Type B pancreatic cell (in vitro differentiated cells): ENCODE results near the gene GTF2H2. TPM values are rescaled to one million over a fixed set of nuclear protein-coding genes. Genes with fewer than 3 reads are reported as not detected.
"Not testable (repeated sequence)": the region's sequence is repeated elsewhere in the genome, so short reads cannot be mapped to it uniquely, and the experiment has no call there.

Source experiments
- DNase-seq: peaks from one replicate; pipeline ENCODE4 v3.0.0; 2021; ENCODE audit warnings: mixed read lengths; ENCODE audit not compliant: unreplicated experiment; ENCODE audit errors: extremely low spot score
- H3K27ac Mint-ChIP-seq: 2 replicates; pipeline ENCODE4 v1.8.0; 2021; ENCODE audit warnings: mild to moderate bottlenecking, mixed read lengths
- H3K27me3 Mint-ChIP-seq: 2 replicates; pipeline ENCODE4 v1.8.0; 2021; ENCODE audit warnings: mixed read lengths
- H3K36me3 Mint-ChIP-seq: 2 replicates; pipeline ENCODE4 v1.8.0; 2021; ENCODE audit warnings: mixed read lengths
- H3K4me1 Mint-ChIP-seq: one replicate; pipeline ENCODE4 v1.8.0; 2021; ENCODE audit warnings: mixed read lengths; ENCODE audit not compliant: unreplicated experiment
- H3K4me3 Mint-ChIP-seq: 2 replicates; pipeline ENCODE4 v1.8.0; 2021; ENCODE audit warnings: mild to moderate bottlenecking, mixed read lengths
- H3K9me3 Mint-ChIP-seq: 2 replicates; pipeline ENCODE4 v1.8.0; 2021; ENCODE audit warnings: mixed read lengths
- total RNA-seq: library from RNA; stranded (reverse); gene quantifications from 2 replicates; pipeline ENCODE4 v1.2.1, GENCODE V29; 2021; ENCODE audit warnings: low replicate concordance
- TF ChIP-seq, protein P1 (sequence below): fragments of 200-600 bp; sonication (generic); conservative IDR thresholded peaks from 2 replicates; pipeline ENCODE4 v1.5.0; 2021; ENCODE audit warnings: antibody characterized with exemption, mild to moderate bottlenecking

GTF2H2 gene
- total RNA-seq, 1 donor from 2014 or later: 34.4 TPM

DNA sequence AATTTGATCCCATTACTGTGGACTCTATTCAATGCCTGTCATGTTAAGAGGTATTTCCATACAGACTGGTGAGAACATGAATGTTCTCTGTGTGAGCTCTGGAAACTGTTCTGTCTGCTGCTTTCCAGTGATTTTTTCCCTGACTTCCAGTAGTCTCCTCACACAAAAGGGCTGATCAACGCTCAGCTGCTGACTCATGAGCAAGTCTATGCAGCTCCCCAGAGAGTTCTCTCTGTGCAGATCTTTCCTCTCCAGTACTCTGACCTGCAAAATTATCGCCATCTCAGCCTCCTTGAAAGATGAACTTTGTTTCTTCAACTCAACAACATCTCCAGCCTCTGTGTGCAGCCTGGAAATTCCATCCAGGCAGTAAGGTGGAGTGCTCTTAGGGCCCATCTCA is 23.3 kb downstream of the GTF2H2 start:
- H3K4me3 Mint-ChIP-seq, DNase-seq, H3K27me3 Mint-ChIP-seq, H3K9me3 Mint-ChIP-seq, H3K4me1 Mint-ChIP-seq, H3K36me3 Mint-ChIP-seq, H3K27ac Mint-ChIP-seq: not testable (repeated sequence)

DNA sequence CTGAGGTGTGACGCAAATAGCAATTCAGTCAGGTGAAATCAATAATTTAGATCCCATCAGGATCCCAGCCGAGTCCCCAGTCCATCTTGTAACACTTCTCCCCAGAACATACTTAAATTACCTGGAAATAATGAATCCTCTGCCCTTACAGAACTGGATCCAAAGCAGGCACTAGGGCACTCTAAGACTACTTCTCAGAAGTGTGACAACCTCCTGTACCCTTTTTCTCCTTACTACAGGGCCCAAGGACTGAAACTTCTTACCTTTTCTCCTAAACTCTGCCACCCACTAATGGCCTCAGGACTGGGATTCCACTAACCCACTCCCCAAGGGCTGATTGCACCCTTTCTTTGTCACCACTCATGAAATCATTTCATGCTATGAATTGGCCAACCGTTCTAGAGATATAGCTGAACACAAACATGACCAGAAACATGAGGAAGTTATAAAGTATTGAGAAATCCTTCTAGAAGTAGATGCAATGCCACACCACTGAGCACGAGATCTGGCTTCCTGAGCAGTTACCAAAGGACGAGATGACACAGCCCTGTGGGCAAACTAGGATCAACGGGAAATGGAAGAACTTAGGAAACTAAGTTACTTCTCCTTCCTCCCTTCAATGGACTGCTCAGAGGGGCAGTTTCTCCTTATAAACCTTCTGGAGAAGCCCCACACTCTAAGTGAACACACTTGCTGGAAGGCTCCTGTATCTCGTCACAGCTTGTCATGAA is 36.3 kb downstream of the GTF2H2 start:
- not testable (repeated sequence) for DNase-seq, H3K27me3 Mint-ChIP-seq, H3K4me3 Mint-ChIP-seq, H3K27ac Mint-ChIP-seq, H3K4me1 Mint-ChIP-seq, H3K36me3 Mint-ChIP-seq, H3K9me3 Mint-ChIP-seq

DNA sequence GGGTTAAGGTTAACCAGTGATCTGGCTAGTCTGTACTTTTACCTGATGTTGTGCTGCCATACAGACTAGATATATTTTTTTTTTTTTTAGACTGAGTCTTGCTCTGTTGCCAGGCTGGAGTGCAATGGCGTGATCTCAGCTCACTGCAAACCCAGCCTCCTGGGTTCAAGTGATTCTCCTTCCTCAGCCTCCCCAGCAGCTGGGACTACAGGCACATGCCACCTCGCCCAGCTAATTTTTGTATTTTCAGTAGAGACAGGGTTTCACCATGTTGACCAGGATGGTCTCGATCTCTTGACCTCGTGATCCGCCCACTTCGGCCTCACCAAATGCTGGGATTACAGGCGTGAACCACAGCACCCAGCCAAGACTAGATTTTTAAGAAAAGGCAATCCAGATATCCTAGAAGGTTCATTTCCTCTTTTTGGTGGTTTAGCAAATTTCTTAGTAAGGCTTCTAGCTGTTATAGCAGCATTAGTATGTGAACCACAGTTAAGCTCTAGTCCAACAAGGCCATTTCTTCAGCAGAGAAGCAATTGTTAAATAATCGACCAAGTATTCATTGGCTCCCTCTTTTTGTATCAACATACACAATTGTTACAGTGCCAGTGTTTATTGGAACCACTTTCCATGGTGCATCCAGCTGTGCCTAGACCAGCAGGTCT is 42.1 kb downstream of the GTF2H2 start, which contains the start of gene NAIP:
NAIP (minus strand) TSS at position 51 of the 665 bp plus-strand sequence. CDS start 12,424 bp downstream, outside the sequence.
- H3K4me1 Mint-ChIP-seq, H3K36me3 Mint-ChIP-seq, H3K27me3 Mint-ChIP-seq, H3K27ac Mint-ChIP-seq, DNase-seq, H3K9me3 Mint-ChIP-seq, H3K4me3 Mint-ChIP-seq: not testable (repeated sequence)

DNA sequence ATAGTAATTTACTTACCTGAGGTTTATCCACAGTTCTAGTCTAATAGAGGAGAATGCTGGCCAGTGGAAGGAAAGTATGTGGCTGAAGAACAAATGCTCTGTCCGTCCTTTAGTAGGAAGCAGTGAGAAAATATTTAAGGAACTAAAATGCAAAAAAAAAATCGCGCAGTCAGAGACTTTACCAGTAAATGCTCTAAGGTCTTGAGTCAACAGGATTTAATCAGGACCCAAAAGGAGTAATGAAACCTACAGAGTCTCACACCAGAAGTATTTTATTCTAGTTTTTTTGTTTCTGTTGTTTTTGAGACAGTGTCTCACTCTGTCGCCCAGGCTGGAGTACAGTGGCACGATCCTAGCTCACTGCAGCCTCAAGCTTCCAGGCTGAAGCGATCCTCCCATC is 46.8 kb downstream of the GTF2H2 start:
- not testable (repeated sequence) for H3K9me3 Mint-ChIP-seq, H3K27ac Mint-ChIP-seq, H3K4me3 Mint-ChIP-seq, H3K27me3 Mint-ChIP-seq, DNase-seq, H3K4me1 Mint-ChIP-seq, H3K36me3 Mint-ChIP-seq

DNA sequence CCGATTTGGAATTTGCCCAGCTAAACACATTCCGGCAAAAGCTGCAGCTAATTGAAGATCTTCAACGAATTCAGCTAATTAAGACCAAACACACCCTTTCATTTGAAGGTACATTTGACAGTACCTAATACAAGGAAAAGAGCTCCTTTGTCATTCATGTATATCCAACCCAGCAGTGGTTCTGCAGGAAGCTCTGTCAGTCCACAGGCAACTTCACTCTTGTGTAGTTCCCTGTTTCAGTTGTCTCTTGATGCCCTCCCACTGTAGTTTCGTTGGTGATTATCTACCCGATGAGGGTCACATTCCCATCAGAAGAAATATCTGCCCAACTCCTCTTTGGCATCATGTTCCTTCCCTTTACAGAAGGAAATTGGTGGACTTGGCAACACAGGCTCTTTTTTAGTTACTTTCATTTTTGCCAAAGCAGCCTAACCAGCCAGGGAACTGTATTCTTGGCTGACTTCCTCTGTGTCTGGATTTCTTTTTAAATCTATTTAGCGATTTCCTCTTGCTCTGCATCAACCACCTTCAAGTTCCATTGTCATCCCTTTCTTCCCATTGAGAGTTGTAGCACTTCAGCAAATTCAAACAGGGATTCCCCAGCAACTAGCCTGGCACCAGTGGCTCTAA is 49.0 kb downstream of the GTF2H2 start:
- not testable (repeated sequence) for H3K27ac Mint-ChIP-seq, H3K4me1 Mint-ChIP-seq, DNase-seq, H3K9me3 Mint-ChIP-seq, H3K36me3 Mint-ChIP-seq, H3K4me3 Mint-ChIP-seq, H3K27me3 Mint-ChIP-seq

DNA sequence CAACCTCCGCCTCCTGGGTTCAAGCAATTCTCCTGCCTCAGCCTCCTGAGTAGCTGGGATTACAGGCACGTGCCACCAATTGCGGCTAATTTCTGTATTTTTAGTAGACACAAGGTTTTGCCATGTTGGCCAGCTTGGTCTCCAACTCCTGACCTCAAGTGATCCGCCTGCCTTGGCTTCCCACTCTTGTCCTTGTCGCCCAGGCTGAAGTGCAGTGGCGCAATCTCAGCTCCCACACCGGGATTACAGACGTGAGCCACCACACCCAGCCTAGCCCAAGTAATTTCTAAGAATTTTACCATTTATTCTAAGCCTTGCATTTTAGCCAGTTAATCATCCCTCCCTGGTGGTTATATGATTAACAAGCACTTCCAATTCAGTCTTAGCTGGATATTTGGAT is 53.3 kb downstream of the GTF2H2 start:
- no peaks in the 10 kb centered on the region for H3K36me3 Mint-ChIP-seq
- DNase-seq: no peak

DNA sequence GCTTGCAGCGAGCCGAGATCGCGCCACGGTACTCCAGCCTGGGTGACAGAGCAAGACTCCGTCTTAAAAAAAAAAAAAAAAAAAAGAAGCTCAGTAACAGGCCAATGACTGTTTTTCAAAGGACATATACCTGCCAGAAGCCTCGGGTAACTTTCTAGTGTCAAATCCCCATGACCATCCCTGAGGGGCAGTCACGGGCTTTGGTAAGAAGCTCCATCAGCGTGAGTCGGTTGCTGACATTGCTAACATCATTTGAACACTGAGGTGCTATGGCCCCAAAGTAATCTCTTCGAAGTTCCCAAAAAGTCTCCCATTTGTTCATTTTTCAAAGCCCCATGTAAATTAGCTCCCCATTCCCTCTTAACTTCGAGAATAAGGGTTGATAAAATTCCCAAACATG is 53.9 kb downstream of the GTF2H2 start:
- DNase-seq: no peak
- Mint-ChIP-seq H3K4me1 (no peaks in the 10 kb centered on the region), H3K27me3 (no peaks in the 10 kb centered on the region), H3K27ac (no peak overlapping the region), H3K9me3 (no peaks in the 10 kb centered on the region), H3K4me3 (no peak overlapping the region), H3K36me3 (no peaks in the 10 kb centered on the region)
- TF ChIP-seq, protein P1, sequence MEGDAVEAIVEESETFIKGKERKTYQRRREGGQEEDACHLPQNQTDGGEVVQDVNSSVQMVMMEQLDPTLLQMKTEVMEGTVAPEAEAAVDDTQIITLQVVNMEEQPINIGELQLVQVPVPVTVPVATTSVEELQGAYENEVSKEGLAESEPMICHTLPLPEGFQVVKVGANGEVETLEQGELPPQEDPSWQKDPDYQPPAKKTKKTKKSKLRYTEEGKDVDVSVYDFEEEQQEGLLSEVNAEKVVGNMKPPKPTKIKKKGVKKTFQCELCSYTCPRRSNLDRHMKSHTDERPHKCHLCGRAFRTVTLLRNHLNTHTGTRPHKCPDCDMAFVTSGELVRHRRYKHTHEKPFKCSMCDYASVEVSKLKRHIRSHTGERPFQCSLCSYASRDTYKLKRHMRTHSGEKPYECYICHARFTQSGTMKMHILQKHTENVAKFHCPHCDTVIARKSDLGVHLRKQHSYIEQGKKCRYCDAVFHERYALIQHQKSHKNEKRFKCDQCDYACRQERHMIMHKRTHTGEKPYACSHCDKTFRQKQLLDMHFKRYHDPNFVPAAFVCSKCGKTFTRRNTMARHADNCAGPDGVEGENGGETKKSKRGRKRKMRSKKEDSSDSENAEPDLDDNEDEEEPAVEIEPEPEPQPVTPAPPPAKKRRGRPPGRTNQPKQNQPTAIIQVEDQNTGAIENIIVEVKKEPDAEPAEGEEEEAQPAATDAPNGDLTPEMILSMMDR: no peak

More for the DNA sequence above, 53.3 kb downstream of the GTF2H2 start:
- Mint-ChIP-seq H3K9me3 (no peaks in the 10 kb centered on the region), H3K27ac (no peak overlapping the region), H3K4me3 (no peak overlapping the region), H3K27me3 (no peaks in the 10 kb centered on the region), H3K4me1 (no peaks in the 10 kb centered on the region)
- TF ChIP-seq, protein P1: no peak

DNA sequence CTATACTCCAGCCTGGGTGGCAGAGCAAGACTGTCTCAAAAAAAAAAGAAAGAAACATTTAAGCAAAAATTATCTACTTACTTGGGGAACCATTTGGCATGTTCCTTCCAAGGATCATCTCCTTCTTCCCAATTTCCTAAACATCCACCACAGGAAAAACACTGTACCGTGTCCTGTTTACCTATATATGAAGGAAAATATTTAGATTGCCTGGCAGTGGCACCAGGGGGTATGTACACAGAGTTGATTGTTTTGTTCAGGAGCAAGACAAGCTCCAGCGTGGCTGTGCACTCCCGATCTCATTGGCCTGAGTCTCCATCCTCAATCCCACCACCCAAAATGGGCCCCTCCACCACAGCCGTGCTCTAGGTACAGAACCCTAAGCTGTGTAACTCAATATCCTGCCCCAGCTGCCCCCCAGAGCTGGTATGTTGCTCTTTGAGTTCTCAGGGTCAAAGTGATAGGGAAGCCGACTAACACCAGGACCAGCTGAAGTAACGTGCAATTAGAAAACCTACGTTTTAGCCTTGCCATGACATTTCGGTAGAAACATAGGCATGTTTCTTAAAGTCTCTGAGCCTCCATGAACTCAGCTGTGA is 56.2 kb downstream of the GTF2H2 start:
- Mint-ChIP-seq H3K9me3 (no peaks in the 10 kb centered on the region), H3K27ac (no peak overlapping the region), H3K36me3 (no peaks in the 10 kb centered on the region), H3K4me3 (no peak overlapping the region), H3K27me3 (no peaks in the 10 kb centered on the region), H3K4me1 (no peaks in the 10 kb centered on the region)
- no peak for DNase-seq
- TF ChIP-seq, protein P1: no peak

DNA sequence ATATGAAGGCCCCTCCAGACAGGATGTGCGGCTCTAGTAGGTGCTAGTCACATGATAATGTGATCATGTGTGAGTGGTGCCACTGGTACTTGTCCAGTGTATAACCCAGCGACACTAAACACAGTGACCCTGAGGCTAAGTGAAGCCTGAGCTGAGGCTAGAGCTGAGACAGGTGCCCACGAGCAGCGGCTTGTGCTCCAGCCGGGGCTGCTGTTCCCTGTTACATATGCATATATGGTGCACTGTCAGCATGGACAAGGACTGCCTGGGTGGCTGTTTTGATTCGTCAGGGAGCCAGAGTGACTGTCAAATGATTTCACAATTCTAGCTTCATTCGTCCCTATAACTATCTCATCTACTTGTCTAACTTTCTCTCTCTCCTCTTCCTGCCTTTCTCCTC is 60.5 kb downstream of the GTF2H2 start:
- H3K27me3 Mint-ChIP-seq: not testable (repeated sequence)

More for the DNA sequence above, 60.5 kb downstream of the GTF2H2 start:
- not testable (repeated sequence) for H3K9me3 Mint-ChIP-seq, H3K36me3 Mint-ChIP-seq, H3K27ac Mint-ChIP-seq, H3K4me3 Mint-ChIP-seq, H3K4me1 Mint-ChIP-seq, DNase-seq
